Measurements from ENCODE around the gene IL1RAPL1.

DNA sequence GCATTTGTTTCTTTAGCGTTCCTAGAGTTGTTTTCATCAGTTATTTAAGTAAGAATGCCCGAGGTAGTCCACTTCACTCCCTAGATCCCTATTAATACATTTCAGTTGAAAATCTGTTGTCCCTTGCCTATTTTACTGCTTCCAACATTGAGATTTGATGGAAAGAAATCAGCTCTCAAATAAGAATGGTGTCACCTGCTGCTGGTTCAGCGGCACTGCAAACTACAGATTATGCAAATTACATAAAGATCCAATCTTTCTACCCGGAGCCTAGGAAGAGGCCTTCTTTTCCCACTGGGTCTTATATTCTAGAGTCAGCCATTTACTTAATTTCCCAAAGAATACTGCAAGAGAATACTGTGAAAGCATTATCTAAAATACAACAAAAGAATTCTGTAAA lies 1030.5 kb downstream of the IL1RAPL1 start:
- TF ChIP-seq POLR2A (IDR thresholded peaks at IDR 0.05) (no peak), EP300 (IDR thresholded peaks at IDR 0.05) (no peak)
- TF ChIP-seq, protein P1, sequence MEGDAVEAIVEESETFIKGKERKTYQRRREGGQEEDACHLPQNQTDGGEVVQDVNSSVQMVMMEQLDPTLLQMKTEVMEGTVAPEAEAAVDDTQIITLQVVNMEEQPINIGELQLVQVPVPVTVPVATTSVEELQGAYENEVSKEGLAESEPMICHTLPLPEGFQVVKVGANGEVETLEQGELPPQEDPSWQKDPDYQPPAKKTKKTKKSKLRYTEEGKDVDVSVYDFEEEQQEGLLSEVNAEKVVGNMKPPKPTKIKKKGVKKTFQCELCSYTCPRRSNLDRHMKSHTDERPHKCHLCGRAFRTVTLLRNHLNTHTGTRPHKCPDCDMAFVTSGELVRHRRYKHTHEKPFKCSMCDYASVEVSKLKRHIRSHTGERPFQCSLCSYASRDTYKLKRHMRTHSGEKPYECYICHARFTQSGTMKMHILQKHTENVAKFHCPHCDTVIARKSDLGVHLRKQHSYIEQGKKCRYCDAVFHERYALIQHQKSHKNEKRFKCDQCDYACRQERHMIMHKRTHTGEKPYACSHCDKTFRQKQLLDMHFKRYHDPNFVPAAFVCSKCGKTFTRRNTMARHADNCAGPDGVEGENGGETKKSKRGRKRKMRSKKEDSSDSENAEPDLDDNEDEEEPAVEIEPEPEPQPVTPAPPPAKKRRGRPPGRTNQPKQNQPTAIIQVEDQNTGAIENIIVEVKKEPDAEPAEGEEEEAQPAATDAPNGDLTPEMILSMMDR (IDR thresholded peaks at IDR 0.05): no peak

All from tibial nerve (tissue), 4 donors.